Panc1 (cell line): ENCODE results near the gene GPX1.

ENCODE experiments used
- CTCF ChIP-seq: fragments of 450-650 bp; IDR thresholded peaks from 2 replicates; pipeline ENCODE4 v1.5.1; 2017; ENCODE audit warnings: mild to moderate bottlenecking
- POLR2AphosphoS5 ChIP-seq: IDR thresholded peaks from 2 replicates; pipeline ENCODE4 v1.6.1; 2012; ENCODE audit warnings: mild to moderate bottlenecking, low read depth, low read length, moderate library complexity
- SIN3A ChIP-seq: IDR thresholded peaks from 2 replicates; pipeline ENCODE4 v1.6.1; 2012; ENCODE audit warnings: low read depth, mild to moderate bottlenecking, low read length, moderate library complexity, borderline replicate concordance; ENCODE audit not compliant: insufficient read depth

- no peak for TF ChIP-seq CTCF
- TF ChIP-seq SIN3A: no peak
- no peak for TF ChIP-seq POLR2AphosphoS5
These were observed 5.2 kb downstream of the GPX1 start for GRCh38 chr3:49352890-49353421.
